Brain pericyte (primary cell): ENCODE data around the gene PPCDC.

ENCODE experiments used
- DNase-seq: peaks from one replicate; pipeline ENCODE4 v3.0.0-alpha.2; 2012; ENCODE audit warnings: low read depth, low spot score

Gene PPCDC, protein sequence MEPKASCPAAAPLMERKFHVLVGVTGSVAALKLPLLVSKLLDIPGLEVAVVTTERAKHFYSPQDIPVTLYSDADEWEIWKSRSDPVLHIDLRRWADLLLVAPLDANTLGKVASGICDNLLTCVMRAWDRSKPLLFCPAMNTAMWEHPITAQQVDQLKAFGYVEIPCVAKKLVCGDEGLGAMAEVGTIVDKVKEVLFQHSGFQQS

DNA sequence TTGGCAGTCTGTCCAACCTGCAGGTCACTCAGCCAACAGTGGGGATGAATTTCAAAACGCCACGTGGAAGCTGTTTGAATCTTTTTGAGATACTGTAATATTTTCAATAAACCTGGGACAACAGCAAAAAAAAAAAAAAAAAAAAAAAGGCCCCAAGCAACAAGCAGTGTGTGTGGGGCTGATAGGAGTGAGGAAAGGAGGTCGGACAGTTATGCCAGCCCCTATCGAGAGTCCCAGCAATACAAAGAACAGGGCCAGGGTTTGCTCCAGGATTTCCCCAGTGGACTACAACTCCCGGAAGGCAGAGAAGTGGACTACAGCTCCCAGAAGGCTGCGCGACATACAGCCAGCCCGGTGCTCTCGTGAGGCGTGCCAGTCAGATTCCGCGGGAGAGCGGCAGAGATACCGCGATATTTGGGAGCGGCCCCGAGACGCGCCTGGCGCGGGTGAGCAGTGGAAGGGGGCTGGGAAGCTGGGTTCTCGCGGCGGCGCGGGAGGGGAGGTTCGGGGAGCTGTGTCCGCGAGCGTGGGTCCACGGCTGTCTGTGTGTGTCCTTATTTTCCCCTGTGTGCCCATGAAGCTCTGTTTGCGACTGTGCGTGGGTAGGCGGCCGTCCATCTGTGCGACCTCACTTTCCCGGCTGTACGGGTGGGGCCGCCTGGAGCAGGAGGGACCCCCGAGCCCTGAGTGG, at the start of gene PPCDC:
TSS of gene PPCDC (plus strand) at position 410 of the 691 bp plus-strand sequence. CDS start 4,729 bp downstream, outside the sequence.
- DNase-seq, result peak; percentile 86

GRCh38 chr15:74976159-74976558, 47.2 kb upstream of the PPCDC start:
- no peak for DNase-seq

DNA sequence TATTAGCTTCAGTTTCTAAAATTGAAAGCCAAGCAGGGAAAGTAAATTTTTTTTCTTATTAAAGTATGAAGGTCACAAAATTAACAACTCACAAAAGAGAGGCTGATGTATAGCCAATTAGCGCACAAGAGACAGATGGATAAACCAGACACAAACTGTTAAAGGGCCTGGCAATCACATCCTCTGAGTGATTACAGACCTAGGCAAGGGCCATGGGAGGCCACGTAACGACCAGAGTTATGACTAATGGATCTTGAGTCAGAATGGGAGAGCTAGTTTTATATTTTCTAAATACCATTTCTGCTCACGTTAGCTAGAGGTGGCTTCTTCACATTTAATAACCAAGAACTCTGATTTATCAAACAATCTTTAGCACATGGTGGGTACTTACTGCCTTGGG, 45.8 kb upstream of the PPCDC start:
- DNase-seq, result no peak

DNA sequence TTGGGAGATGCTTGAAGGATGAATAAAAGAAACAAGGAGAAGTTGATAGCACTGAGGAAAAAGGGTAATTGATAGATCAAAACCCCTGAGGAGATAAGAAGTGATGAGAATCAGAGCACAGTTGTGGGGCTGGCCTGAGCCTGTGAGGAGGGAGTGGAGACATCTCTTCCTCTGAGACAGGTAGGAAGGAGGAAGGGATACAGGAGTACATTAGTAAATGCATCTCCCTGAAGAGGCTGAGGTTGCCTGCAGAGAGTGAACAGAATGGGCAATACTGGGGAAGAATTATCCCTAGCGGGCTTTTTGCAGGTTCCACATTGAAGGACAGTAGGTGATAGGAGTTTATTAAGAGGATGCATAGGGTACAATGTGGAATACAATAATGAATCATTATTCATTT, 45.3 kb upstream of the PPCDC start:
- no peak for DNase-seq

GRCh38 chr15:74978503-74978902, 44.9 kb upstream of the PPCDC start:
- DNase-seq, result no peak

DNA sequence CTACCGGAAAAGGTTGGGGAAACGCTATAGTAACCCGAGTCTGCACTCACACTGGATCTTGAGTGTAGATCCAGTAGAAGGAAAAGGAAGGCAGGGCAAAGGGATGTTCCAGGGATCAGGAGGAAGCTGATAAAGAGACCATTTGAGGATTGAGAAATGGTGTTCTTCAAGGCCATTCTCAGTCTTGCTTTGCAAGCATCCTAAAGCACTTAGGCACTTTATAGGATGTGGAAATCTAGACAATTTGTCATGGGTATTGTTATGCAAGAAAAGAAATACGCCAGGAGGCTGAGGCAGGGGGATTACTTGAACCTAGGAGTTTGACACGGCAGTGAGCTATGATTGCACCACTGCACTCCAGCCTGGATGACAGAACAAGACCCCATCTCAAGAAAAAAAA, 41.2 kb upstream of the PPCDC start:
- DNase-seq, result no peak

DNA sequence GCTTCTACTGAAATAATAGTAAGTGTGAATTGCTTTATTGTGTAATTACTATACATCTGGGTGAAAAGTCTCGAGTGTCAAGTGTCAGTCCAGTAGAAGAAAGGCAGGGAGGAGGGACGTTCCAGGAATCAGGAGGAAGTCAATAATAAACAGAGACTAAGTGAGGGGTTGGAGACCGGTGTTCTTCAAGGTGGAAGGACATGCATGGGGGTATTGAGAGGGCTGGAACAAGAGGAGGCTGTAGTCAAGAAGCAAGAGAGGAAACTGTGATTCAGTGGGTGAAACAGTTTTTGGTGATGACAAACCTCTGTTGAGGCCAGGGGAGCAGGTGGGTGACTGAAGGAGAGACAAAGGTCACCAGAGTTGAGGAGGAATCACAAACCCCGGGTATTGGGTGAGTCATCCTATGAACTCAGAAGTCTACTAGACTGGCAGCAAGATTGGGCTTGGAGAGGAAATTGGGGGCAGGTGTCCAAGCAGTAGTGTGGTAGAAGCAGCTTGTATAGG, 39.6 kb upstream of the PPCDC start:
- DNase-seq, result no peak

DNA sequence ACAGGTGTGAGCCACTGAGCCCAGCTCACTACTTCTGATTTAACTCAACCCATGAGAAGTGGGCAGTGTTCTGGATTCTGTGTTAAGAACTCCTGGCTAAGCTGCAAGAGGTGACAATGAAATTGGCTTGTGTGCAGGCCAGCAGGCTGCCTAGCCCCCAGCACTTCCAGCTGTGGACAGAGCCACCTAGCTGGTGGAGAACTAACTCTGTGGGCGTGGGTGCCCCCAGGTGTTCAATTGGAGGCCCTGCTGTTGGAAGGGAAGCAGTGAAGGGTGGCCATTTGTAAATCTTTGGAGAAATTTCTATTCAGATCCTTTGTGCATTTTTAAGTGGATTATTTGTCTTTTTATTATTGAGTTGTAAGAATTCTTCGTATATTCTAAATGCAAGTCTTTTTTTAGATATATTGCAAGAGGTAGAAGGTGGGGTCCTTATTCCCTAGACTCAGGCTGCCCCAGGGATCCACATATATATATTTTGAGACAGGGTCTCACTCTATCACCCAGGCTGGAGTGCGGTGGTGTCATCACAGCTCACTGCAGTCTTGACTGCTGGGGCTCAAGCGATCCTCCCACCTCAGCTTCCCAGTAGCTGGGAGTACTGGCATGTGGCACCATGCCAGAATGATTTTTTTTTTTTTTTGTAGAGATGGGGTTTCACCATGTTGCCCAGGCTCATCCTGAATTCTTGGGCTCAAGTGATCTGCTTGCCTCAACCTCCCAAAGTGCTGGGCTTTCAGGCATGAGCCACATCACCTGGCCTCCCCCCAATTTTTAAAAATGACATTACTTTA, 35.2 kb upstream of the PPCDC start:
- no peak for DNase-seq

DNA sequence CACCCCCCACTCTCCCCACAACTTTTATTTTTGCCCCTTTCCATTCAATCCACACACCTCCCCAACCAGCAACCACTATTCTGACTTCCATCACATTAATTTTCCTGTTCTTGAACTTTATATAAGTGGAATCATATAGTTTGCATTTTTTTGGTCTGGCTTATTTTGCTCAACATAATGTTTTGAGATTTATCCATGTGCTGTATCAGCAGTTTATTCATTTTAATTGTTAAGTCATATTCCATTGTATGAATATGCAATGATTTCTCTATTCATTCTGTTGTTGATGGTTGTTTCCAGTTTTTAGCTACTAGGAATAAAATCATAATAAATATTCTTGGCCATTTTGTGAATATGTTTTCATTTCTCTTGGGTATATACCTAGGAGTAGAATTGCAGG, 33.9 kb upstream of the PPCDC start:
- no peak for DNase-seq

GRCh38 chr15:74992619-74993018, 30.8 kb upstream of the PPCDC start:
- no peak for DNase-seq

DNA sequence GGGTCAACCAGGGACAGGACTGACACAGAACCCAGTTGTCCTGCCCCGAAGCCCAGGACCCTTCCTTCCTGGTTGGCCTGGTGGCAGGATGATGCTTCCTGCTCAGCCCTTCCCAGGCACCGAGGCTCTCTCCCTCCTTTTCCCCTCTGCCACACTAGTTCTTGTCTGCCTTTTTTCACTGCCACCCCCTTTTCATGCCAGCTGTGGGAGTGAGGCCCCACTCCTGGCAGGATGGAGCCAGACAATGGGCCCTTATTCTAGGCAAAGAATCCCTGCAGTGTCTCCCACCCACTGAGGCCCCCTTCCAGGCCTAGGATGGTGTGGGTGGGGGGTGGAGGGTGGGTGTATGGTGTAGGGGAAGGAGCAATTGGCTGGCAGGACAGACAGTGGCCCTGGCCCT, 29.2 kb upstream of the PPCDC start:
- DNase-seq, result no peak

DNA sequence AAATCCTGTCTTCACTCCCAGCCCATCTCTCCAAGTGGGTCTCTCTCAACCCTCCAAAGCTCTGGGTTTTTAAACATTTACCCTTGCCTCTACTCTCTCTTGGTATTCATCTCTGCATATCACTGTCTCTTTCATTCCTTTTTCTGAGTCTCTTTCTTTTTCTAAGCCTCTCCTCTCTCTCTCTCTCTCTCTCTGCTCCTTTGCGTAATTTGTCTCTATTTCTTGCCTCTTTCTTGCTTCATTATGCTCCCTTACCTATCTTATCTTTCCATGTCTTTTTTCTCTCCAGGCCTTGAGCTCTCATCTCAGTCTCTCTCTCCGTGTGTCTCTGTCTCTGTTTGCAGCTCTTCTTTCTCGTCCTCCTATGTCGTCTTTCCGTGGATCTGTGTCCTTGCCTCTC, 28.7 kb upstream of the PPCDC start:
- DNase-seq, result no peak

DNA sequence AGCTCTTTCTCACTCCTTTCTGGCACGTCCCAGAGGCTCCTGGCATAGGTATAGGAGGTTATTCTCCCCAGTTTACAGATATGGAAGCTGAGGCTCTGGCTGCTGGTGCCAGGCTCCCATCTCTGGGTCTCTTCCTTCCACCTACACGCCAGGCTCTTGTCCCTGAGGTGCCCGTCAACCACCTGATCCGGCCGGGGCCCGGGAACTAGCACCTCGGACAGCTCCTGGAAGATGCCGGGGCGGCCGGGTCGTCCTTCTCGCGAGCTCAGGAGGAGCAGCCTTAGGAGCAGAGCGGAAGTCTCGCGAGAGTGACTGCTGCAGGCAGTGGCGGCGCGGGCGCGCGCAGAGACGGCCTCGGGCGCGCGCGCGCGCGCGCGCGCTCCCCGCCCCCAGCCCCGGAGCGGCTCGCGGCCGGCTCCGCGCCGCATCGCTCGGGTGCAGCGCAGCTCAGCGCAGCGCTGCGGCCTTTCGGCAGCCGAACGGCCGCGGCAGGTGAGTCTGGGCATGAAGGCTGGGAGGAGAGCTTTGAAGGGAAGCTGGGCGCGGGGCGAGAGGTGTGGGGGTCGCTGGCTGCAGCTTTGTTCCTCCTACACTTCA, 28.1 kb upstream of the PPCDC start, which contains the start of gene SCAMP5:
TSS of gene SCAMP5 (plus strand) at position 382 of the 597 bp plus-strand sequence. CDS start 16,277 bp downstream, outside the sequence.
- peak; percentile 18 for DNase-seq

GRCh38 chr15:74995779-74996765, 27.3 kb upstream of the PPCDC start:
- no peak for DNase-seq

- DNase-seq, result no peak
These were observed 26.2 kb upstream of the PPCDC start for GRCh38 chr15:74997141-74997540.

GRCh38 chr15:74997543-74997942, 25.8 kb upstream of the PPCDC start:
- DNase-seq, result no peak

GRCh38 chr15:75001310-75001709, 22.1 kb upstream of the PPCDC start:
- DNase-seq, result no peak

DNA sequence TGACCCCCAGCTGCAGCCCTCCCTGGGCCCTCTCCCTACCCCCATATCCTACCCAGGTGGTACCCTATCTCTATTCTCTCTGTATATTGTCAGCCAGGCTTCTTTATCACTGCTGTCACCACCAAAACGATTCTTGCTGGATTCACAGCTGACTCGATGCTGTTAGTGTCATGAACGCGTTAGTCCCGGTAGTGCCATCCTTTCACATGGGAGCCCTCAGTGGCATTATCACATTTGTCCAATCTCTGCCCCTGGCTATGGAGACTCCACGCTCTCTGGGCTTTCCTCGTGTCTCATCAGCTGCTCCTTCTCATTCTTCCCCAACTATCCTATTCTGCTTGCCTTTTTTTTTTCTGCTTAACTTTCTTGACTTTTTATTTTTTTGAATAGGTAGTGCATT, 21.0 kb upstream of the PPCDC start:
- no peak for DNase-seq

DNA sequence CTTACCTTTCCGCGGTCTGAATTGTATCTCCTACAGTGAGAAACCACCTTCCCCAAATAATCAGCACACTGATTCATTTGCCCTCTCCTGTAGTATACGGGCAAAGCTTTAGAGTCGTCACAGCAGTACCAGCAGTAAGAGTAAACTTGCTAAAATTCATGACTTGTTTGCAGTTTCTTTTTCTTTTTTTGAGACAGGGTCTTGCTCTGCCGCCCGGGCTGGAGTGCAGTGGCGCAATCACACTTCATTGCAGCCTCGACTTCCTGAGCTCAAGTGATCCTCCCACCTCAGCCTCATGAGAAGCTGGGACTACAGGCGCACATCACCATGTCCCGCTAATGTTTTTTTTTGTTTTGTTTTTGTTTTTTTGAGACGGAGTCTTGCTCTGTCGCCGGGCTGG, 16.2 kb upstream of the PPCDC start:
- no peak for DNase-seq

DNA sequence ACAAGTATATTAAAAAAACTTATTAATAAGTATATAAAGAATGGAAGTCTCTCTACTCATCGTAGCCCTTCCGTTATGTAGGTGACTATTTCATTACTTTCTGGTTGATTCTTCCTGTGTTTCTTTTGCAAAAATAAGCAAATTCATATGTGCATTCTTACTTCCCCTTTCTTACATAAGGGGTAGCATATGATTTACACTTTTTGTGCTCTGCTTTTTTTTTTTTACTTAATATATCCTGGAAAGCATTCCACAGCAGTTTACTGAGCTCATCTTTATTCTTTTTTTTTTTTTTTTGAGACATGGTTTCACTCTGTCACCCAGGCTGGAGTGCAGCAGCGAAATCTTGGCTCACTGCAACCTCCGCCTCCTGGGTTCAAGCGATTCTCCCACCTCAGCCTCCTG, 15.2 kb upstream of the PPCDC start:
- DNase-seq, result no peak
